Astrocyte of the cerebellum (primary cell): ENCODE results near the gene PARP2.

Experiments used
- DNase-seq: peaks from one replicate; pipeline ENCODE4 v3.0.0-alpha.2; 2011; ENCODE audit warnings: low read depth
- H3K4me3 ChIP-seq: 2 replicates; pipeline ENCODE4 v1.5.1; 2011; ENCODE audit warnings: mild to moderate bottlenecking, low read depth, low read length, moderate library complexity
- CTCF ChIP-seq: IDR thresholded peaks from 2 replicates; pipeline ENCODE4 v1.5.1; 2012; ENCODE audit warnings: low read length, low read depth, moderate library complexity, mild to moderate bottlenecking; ENCODE audit errors: missing control alignments
- in situ Hi-C: cut with HindIII; loops from 2 replicates; pipeline ENCODE4 v1.10.0; 2017; ENCODE audit warnings: low sequenced_read_pairs

PARP2 gene

DNA sequence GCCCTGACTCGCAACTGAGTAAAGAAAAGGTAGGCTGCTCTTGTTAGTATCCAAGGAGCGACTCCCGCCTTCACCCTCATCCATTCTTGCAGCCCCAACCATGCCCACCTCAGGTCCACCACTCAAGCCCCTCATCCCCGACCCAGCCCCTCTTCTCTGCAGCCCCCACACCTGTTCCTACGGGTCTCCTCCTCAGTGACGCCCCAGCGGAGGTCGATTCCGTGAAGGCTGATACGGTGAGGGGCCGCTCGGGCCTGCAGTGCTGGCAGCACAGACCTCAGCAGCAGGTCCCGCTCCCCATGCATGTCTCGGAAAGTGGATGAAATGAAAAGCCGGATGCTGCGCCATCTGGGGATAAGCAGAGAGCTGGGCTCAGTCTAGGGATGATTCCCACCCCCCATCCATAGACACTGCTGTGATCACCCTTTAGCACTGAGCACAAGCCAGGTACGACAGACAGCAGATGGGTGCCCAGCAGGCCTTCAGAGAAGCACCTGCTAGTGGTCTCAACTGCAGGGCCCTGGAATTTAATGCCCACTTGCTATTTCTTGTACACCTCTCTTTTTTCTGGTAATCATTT is 42.9 kb downstream of the PARP2 start:
- no peak for TF ChIP-seq CTCF
- in situ Hi-C loops = no loop called here
- DNase-seq = no peak
- H3K4me3 ChIP-seq = no peak overlapping the region

GRCh38 chr14:20387576-20387975 is 44.1 kb downstream of the PARP2 start:
- TF ChIP-seq CTCF = no peak

GRCh38 chr14:20388159-20388558 is 44.7 kb downstream of the PARP2 start:
- TF ChIP-seq CTCF = no peak

More at GRCh38 chr14:20387576-20387975, 44.1 kb downstream of the PARP2 start:
- in situ Hi-C loops = no loop called here
- H3K4me3 ChIP-seq = no peak overlapping the region
- no peak for DNase-seq

GRCh38 chr14:20391505-20391904 is 48.1 kb downstream of the PARP2 start:
- DNase-seq = no peak
- H3K4me3 ChIP-seq = no peak overlapping the region
- no peak for TF ChIP-seq CTCF
- in situ Hi-C loops = no loop called here

More at GRCh38 chr14:20388159-20388558, 44.7 kb downstream of the PARP2 start:
- in situ Hi-C loops = no loop called here
- H3K4me3 ChIP-seq = no peak overlapping the region
- DNase-seq = peak; percentile 42

DNA sequence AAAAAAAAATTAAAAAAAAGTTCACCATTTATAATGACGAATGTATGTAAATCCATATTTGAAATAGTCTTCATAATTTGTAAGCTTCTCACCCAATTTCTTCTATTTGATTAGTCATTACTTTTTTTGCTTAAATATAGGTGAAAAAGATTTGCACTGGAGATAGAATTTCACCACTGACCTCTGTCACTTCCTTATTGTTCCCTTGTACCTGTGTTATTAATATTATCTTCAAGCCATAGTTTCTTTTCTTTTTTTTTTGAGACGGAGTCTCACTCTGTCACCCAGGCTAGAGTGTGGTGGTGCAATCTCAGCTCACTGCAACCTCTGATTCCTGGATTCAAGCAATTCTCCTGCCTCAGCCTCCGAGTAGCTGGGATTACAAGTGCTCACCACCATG is 54.1 kb downstream of the PARP2 start:
- no peak for TF ChIP-seq CTCF
- no peak overlapping the region for H3K4me3 ChIP-seq
- in situ Hi-C loops = loop anchor here (5.0 kb wide), 1 partner anchor 75 kb away; no protein-coding TSS in a partner anchor
- no peak for DNase-seq

DNA sequence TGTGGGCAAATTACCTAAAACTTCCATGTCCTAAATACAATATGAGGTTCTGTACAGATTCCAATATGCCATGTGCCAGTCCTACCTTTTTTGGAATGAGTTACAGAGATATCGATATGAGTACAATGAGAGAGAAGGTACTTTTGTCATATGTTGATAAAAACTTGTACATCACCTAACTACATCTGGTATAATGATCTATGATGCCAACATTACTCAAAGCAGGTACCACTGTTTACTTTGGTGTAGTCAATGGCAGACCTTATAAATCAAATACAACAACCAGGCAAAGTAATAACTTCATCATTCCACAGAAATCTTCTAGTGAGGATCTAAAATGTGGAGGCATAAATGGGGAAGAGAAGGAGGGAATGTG is 57.1 kb downstream of the PARP2 start:
- in situ Hi-C loops = no loop called here
- no peak overlapping the region for H3K4me3 ChIP-seq
- no peak for DNase-seq
- TF ChIP-seq CTCF = no peak
